Measurements from ENCODE around the gene PLXDC2. TPM values are rescaled to one million over a fixed set of nuclear protein-coding genes. Genes with fewer than 3 reads are reported as not detected.

Gene PLXDC2
- total RNA-seq, 1 donor from 2014 or later: 1.3 TPM

GRCh38 chr10:20075713-20076112, 259.5 kb downstream of the PLXDC2 start:
- TF ChIP-seq CTCF (IDR thresholded peaks at IDR 0.05; ENCODE audit: insufficient read depth, low read length, severe bottlenecking): no peak
- Histone ChIP-seq H3K4me3 (ENCODE audit: low read depth, low read length) (no peak overlapping the region), H3K27me3 (ENCODE audit: control insufficient read depth, insufficient read depth, low read length) (no peaks in the 10 kb centered on the region), H3K36me3 (ENCODE audit: control insufficient read depth, insufficient read depth, low read length) (no peaks in the 10 kb centered on the region)
- FAIRE-seq (no peak), DNase-seq (ENCODE audit: low read depth) (no peak)

GRCh38 chr10:20084451-20084850, 268.2 kb downstream of the PLXDC2 start:
- no peak for FAIRE-seq
- Histone ChIP-seq H3K4me3 (ENCODE audit: low read depth, low read length) (no peak overlapping the region), H3K36me3 (ENCODE audit: control insufficient read depth, insufficient read depth, low read length) (no peaks in the 10 kb centered on the region), H3K27me3 (ENCODE audit: control insufficient read depth, insufficient read depth, low read length) (no peaks in the 10 kb centered on the region)
- no peak for DNase-seq (ENCODE audit: low read depth)
- no peak for TF ChIP-seq CTCF (IDR thresholded peaks at IDR 0.05; ENCODE audit: insufficient read depth, low read length, severe bottlenecking)

GRCh38 chr10:20085115-20085514, 268.9 kb downstream of the PLXDC2 start:
- H3K36me3 ChIP-seq (ENCODE audit: control insufficient read depth, insufficient read depth, low read length): no peaks in the 10 kb centered on the region
- FAIRE-seq (no peak), DNase-seq (ENCODE audit: low read depth) (no peak)
- no peak for TF ChIP-seq CTCF (IDR thresholded peaks at IDR 0.05; ENCODE audit: insufficient read depth, low read length, severe bottlenecking)
- H3K27me3 ChIP-seq (ENCODE audit: control insufficient read depth, insufficient read depth, low read length): no peaks in the 10 kb centered on the region
- no peak overlapping the region for H3K4me3 ChIP-seq (ENCODE audit: low read depth, low read length)

- H3K27me3 ChIP-seq (ENCODE audit: control insufficient read depth, insufficient read depth, low read length): no peaks in the 10 kb centered on the region
- TF ChIP-seq CTCF (IDR thresholded peaks at IDR 0.05; ENCODE audit: insufficient read depth, low read length, severe bottlenecking): no peak
- H3K4me3 ChIP-seq (ENCODE audit: low read depth, low read length): no peak overlapping the region
- no peak for DNase-seq (ENCODE audit: low read depth)
- H3K36me3 ChIP-seq (ENCODE audit: control insufficient read depth, insufficient read depth, low read length): no peaks in the 10 kb centered on the region
- no peak for FAIRE-seq
Measured at GRCh38 chr10:20087353-20087752, 271.1 kb downstream of the PLXDC2 start.

- Histone ChIP-seq H3K4me3 (ENCODE audit: low read depth, low read length) (no peak overlapping the region), H3K36me3 (ENCODE audit: control insufficient read depth, insufficient read depth, low read length) (no peaks in the 10 kb centered on the region), H3K27me3 (ENCODE audit: control insufficient read depth, insufficient read depth, low read length) (no peaks in the 10 kb centered on the region)
- no peak for TF ChIP-seq CTCF (IDR thresholded peaks at IDR 0.05; ENCODE audit: insufficient read depth, low read length, severe bottlenecking)
- FAIRE-seq (no peak), DNase-seq (ENCODE audit: low read depth) (no peak)
Measured at GRCh38 chr10:20088061-20088701, 271.9 kb downstream of the PLXDC2 start.

- no peak for TF ChIP-seq CTCF (IDR thresholded peaks at IDR 0.05; ENCODE audit: insufficient read depth, low read length, severe bottlenecking)
- Histone ChIP-seq H3K27me3 (ENCODE audit: control insufficient read depth, insufficient read depth, low read length) (no peaks in the 10 kb centered on the region), H3K4me3 (ENCODE audit: low read depth, low read length) (no peak overlapping the region), H3K36me3 (ENCODE audit: control insufficient read depth, insufficient read depth, low read length) (no peaks in the 10 kb centered on the region)
- no peak for FAIRE-seq
- DNase-seq (ENCODE audit: low read depth): no peak
Measured at GRCh38 chr10:20089879-20090278, 273.6 kb downstream of the PLXDC2 start.
